Measurements from ENCODE around the gene FBXO36. TPM values are rescaled to one million over a fixed set of nuclear protein-coding genes. Genes with fewer than 3 reads are reported as not detected.

FBXO36 gene
- total RNA-seq (2012; rRNA removed), result 2.2 TPM in 2 replicates
- polyA plus RNA-seq (2012; rRNA removed), result 1.2 and 1.3 TPM in 2 replicates
- polyA plus RNA-seq (2012; cell fraction: cytosol; rRNA removed), result 0.52 and 0.54 TPM in 2 replicates
- polyA plus RNA-seq (2012; cell fraction: nucleus; rRNA removed; ENCODE audit: low replicate concordance), result 0.34 and 1.3 TPM in 2 replicates
- Bru-seq, nascent RNA, result percentile 55 among the genes with signal in this experiment
- BruChase-seq, experiment 1, labeled RNA remaining after a 6-hour chase, result percentile 66 among the genes with signal in this experiment
- percentile 54 among the genes with signal in this experiment for BruChase-seq, experiment 2, labeled RNA remaining after a 2-hour chase
- long read RNA-seq, transcript FBXO36-201 (4 exons, 2,810 nt), result major isoform, 5 of 9 reads
- long read RNA-seq, partial matches to known transcripts, result 0 of 9 reads
- long read RNA-seq, other reads (novel, unspliced or antisense), result 3 of 9 reads

GRCh38 chr2:229922449-229923386 lies at the start of gene FBXO36:
TSS of gene FBXO36 (plus strand) at chr2:229922503. CDS start at chr2:229922514, 11 bp downstream.
- peak within 1 kb of the TSS; percentile 96 for H2AFZ ChIP-seq (replicated peaks; ENCODE audit: low read length, poor library complexity)
- H2BK120ac ChIP-seq (ENCODE audit: low read depth, low read length), result peak within 1 kb of the TSS; percentile 95
- peaks cover 3% of the 10 kb centered on the region for H3K36me3 ChIP-seq (ENCODE audit: control insufficient read depth, insufficient read depth, low read length)
- H3K4ac ChIP-seq (ENCODE audit: low read depth, low read length), result peak within 1 kb of the TSS; percentile 96
- H3K27me3 ChIP-seq (ENCODE audit: control insufficient read depth, insufficient read depth, low read length), result no peaks in the 10 kb centered on the region
- dilution Hi-C loops (cut with HindIII; ENCODE audit: low sequenced_read_pairs, unreplicated experiment), result no loop called here
- peak within 1 kb of the TSS; percentile 90; the same call in 1 of the 3 replicates for H2BK15ac ChIP-seq (ENCODE audit: low read depth, low read length)
- in situ Hi-C loops (cut with MboI; ENCODE audit: low sequenced_read_pairs), result no loop called here
- peak within 1 kb of the TSS; percentile 52 to 99 for H4K8ac ChIP-seq (ENCODE audit: low read depth in 2 of 2, low read length in 2 of 2)
- H3K18ac ChIP-seq (ENCODE audit: low read depth, low read length), result peak within 1 kb of the TSS; percentile 83
- H4K5ac ChIP-seq (ENCODE audit: low read depth, low read length), result peak within 1 kb of the TSS; percentile 93
- ATAC-seq (ENCODE audit: low read depth) (peak; percentile 76), DNase-seq (peak; percentile 54)
- 0 out of 2 replicates have a peak, but pooled peaks cover 2% of the 10 kb centered on the region for H3K4me1 ChIP-seq (ENCODE audit: control insufficient read depth, insufficient read depth, low read length)
- H2BK20ac ChIP-seq (ENCODE audit: low read depth, low read length), result peak within 1 kb of the TSS; percentile 83
- H2AK9ac ChIP-seq (replicated peaks; ENCODE audit: low read depth, low read length, poor library complexity), result peak within 1 kb of the TSS; percentile 96
- H4K20me1 ChIP-seq (ENCODE audit: insufficient read depth, low read length), result peaks cover 37% of the 10 kb centered on the region
- peak within 1 kb of the TSS; percentile 75 for H3K4me3 ChIP-seq (ENCODE audit: insufficient read depth, low read depth, low read length)
- WGBS, 2 experiments (ENCODE audit: extremely low coverage in 2 of 2, insufficient read length in 1 of 2), result 0% methylated on average over 19 of the region's 61 CpGs; no CpG with 5 or more reads in 1 of the 2 experiments
- peaks cover 3 to 30% of the 10 kb centered on the region in 2 experiments; a peak in 2 of 4 replicates for H3K79me1 ChIP-seq (ENCODE audit: low read depth in 1 of 2, low read length in 2 of 2)
- peak within 1 kb of the TSS; percentile 99 for H4K91ac ChIP-seq (ENCODE audit: insufficient read depth, low read depth, low read length)
- peak within 1 kb of the TSS; percentile 92 for H3K27ac ChIP-seq (ENCODE audit: insufficient read depth, low read length)
- BruUV-seq (replicated peaks), result TSS peak; percentile 35
- CTCF ChIA-PET, result no interaction called here
- intact Hi-C loops (cut with micrococcal nuclease), result loop anchor here (2.0 to 10.0 kb wide), 5 partner anchors 52 to 852 kb away; no protein-coding TSS in a partner anchor
- H3K14ac ChIP-seq (replicated peaks; ENCODE audit: low read depth, low read length), result peak within 1 kb of the TSS; percentile 93
- POLR2A ChIA-PET (ENCODE audit: unreplicated experiment), result no interaction called here
- H3K9me3 ChIP-seq (ENCODE audit: control insufficient read depth, insufficient read depth, low read length), result no peaks in the 10 kb centered on the region
- H3K4me2 ChIP-seq (ENCODE audit: low read depth, low read length), result peak within 1 kb of the TSS; percentile 97
- H2AK5ac ChIP-seq (ENCODE audit: low read depth, low read length), result no peak within 1 kb of the TSS; the same call in 1 of the 2 replicates
- peak within 1 kb of the TSS; percentile 69 for H3K9ac ChIP-seq (ENCODE audit: low read depth, low read length)
- H3K23ac ChIP-seq (ENCODE audit: low read depth, low read length), result peak within 1 kb of the TSS; percentile 75
- peak within 1 kb of the TSS; percentile 90 for H3K56ac ChIP-seq (ENCODE audit: extremely low read depth, insufficient read depth, low read length)
- TF ChIP-seq NFE2L2 (IDR thresholded peaks at IDR 0.05; ENCODE audit: low read depth, low read length) (no peak), MXI1 (IDR thresholded peaks at IDR 0.05; ENCODE audit: borderline replicate concordance, low read depth, low read length) (peak; percentile 51; the same call in 1 of the 2 replicates), CHD1 (IDR thresholded peaks at IDR 0.05; ENCODE audit: low read depth, low read length) (peak; percentile 81; the same call in 1 of the 2 replicates), MAZ (IDR thresholded peaks at IDR 0.05; ENCODE audit: borderline replicate concordance, low read depth, low read length) (peak; percentile 36; the same call in 1 of the 2 replicates)
- H3K9me1 ChIP-seq (ENCODE audit: insufficient read depth, low read length), result peaks cover 6% of the 10 kb centered on the region; the same call in 1 of the 2 replicates
- peak within 1 kb of the TSS; percentile 94 for H2BK5ac ChIP-seq (ENCODE audit: low read depth, low read length, poor library complexity, severe bottlenecking)

Data from IMR-90 (cell line).